Mesothelial cell of epicardium (in vitro differentiated cells): ENCODE measurements around the gene ARHGEF12. TPM values are rescaled to one million over a fixed set of nuclear protein-coding genes. Genes with fewer than 3 reads are reported as not detected.

ENCODE experiments used
- DNase-seq, 2 experiments: peaks; one replicate each; pipeline ENCODE4 v3.0.0; 2021; ENCODE audit warnings: low spot score in 2 of 2; ENCODE audit not compliant: unreplicated experiment in 2 of 2
- H3K27ac Mint-ChIP-seq: 2 replicates; pipeline ENCODE4 v1.8.0; 2021; ENCODE audit warnings: mixed read lengths
- H3K27me3 Mint-ChIP-seq: 2 replicates; pipeline ENCODE4 v1.8.0; 2021; ENCODE audit warnings: low read depth, mixed read lengths
- H3K36me3 Mint-ChIP-seq: 2 replicates; pipeline ENCODE4 v1.8.0; 2021; ENCODE audit warnings: mixed read lengths
- H3K4me1 Mint-ChIP-seq: 2 replicates; pipeline ENCODE4 v1.8.0; 2021; ENCODE audit warnings: mixed read lengths
- H3K4me3 Mint-ChIP-seq: 2 replicates; pipeline ENCODE4 v1.8.0; 2021; ENCODE audit warnings: mild to moderate bottlenecking, moderate library complexity, mixed read lengths
- H3K9me3 Mint-ChIP-seq: 2 replicates; pipeline ENCODE4 v1.8.0; 2021; ENCODE audit warnings: mixed read lengths
- CTCF ChIP-seq: fragments of 200-600 bp; sonication (generic); IDR thresholded peaks from one replicate; pipeline ENCODE4 v1.5.0; 2021; ENCODE audit warnings: antibody characterized with exemption; ENCODE audit not compliant: unreplicated experiment
- total RNA-seq: library from RNA; stranded (reverse); gene quantifications from 3 replicates; pipeline ENCODE4 v1.2.1, GENCODE V29; 2021

ARHGEF12 gene
- total RNA-seq, 1 donor from 2014 or later: 86.0 TPM

GRCh38 chr11:120354068-120354467 lies 17.9 kb downstream of the ARHGEF12 start:
- Mint-ChIP-seq H3K9me3 (no peaks in the 10 kb centered on the region), H3K4me3 (no peak overlapping the region), H3K27me3 (no peaks in the 10 kb centered on the region), H3K4me1 (peaks cover 19% of the 10 kb centered on the region), H3K27ac (no peak overlapping the region), H3K36me3 (peaks cover 9% of the 10 kb centered on the region)
- DNase-seq: no peak
- no peak for TF ChIP-seq CTCF

GRCh38 chr11:120354779-120355178 lies 18.6 kb downstream of the ARHGEF12 start:
- Mint-ChIP-seq H3K27me3 (no peaks in the 10 kb centered on the region), H3K9me3 (peaks cover 4% of the 10 kb centered on the region), H3K4me1 (peaks cover 12% of the 10 kb centered on the region), H3K4me3 (no peak overlapping the region), H3K36me3 (peaks cover 13% of the 10 kb centered on the region), H3K27ac (no peak overlapping the region)
- TF ChIP-seq CTCF: no peak
- no peak for DNase-seq

GRCh38 chr11:120357620-120358019 lies 21.4 kb downstream of the ARHGEF12 start:
- H3K9me3 Mint-ChIP-seq: peaks cover 7% of the 10 kb centered on the region
- H3K27ac Mint-ChIP-seq: no peak overlapping the region
- H3K4me1 Mint-ChIP-seq: peaks cover 6% of the 10 kb centered on the region
- no peak overlapping the region for H3K4me3 Mint-ChIP-seq
- no peak for TF ChIP-seq CTCF
- H3K27me3 Mint-ChIP-seq: no peaks in the 10 kb centered on the region
- DNase-seq: no peak
- H3K36me3 Mint-ChIP-seq: peaks cover 15% of the 10 kb centered on the region

GRCh38 chr11:120358729-120359128 lies 22.5 kb downstream of the ARHGEF12 start:
- H3K27ac Mint-ChIP-seq: no peak overlapping the region
- peaks cover 7% of the 10 kb centered on the region for H3K9me3 Mint-ChIP-seq
- peaks cover 3% of the 10 kb centered on the region for H3K4me1 Mint-ChIP-seq
- no peak for DNase-seq
- H3K4me3 Mint-ChIP-seq: no peak overlapping the region
- H3K36me3 Mint-ChIP-seq: peaks cover 12% of the 10 kb centered on the region
- no peak for TF ChIP-seq CTCF
- no peaks in the 10 kb centered on the region for H3K27me3 Mint-ChIP-seq

GRCh38 chr11:120363436-120363835 lies 27.2 kb downstream of the ARHGEF12 start:
- no peak for DNase-seq
- Mint-ChIP-seq H3K9me3 (peaks cover 7% of the 10 kb centered on the region), H3K27me3 (no peaks in the 10 kb centered on the region), H3K27ac (no peak overlapping the region), H3K4me3 (no peak overlapping the region), H3K4me1 (no peaks in the 10 kb centered on the region), H3K36me3 (peaks cover 6% of the 10 kb centered on the region)
- TF ChIP-seq CTCF: no peak

- Mint-ChIP-seq H3K4me3 (no peak overlapping the region), H3K27ac (no peak overlapping the region), H3K4me1 (peaks cover 2% of the 10 kb centered on the region), H3K27me3 (no peaks in the 10 kb centered on the region), H3K36me3 (no peaks in the 10 kb centered on the region), H3K9me3 (no peaks in the 10 kb centered on the region)
- TF ChIP-seq CTCF: no peak
- DNase-seq: no peak
These were observed 29.3 kb downstream of the ARHGEF12 start for GRCh38 chr11:120365512-120365911.
